Subcutaneous abdominal adipose tissue (tissue), 5 donors: ENCODE results near the gene PTPN22.
A peak's percentile ranks its signal among the peaks of the same experiment; 100 is the strongest.

Source experiments
- H3K27ac ChIP-seq: one replicate; pipeline ENCODE4 v1.7.0; 2013; ENCODE audit warnings: low read depth, mild to moderate bottlenecking, inconsistent platforms, low read length, moderate library complexity
- H3K27me3 ChIP-seq, 5 donors: one replicate each; pipeline ENCODE4 v1.7.0; 2013; ENCODE audit warnings: low read length in 5 of 5, inconsistent platforms in 1 of 5; ENCODE audit not compliant: control insufficient read depth in 5 of 5, insufficient read depth in 4 of 5
- H3K36me3 ChIP-seq, 5 donors: one replicate each; pipeline ENCODE4 v1.7.0; 2013; ENCODE audit warnings: low read length in 5 of 5; ENCODE audit not compliant: control insufficient read depth in 5 of 5, insufficient read depth in 5 of 5
- H3K4me1 ChIP-seq, 5 donors: one replicate each; pipeline ENCODE4 v1.7.0; 2013; ENCODE audit warnings: low read length in 5 of 5, mild to moderate bottlenecking in 3 of 5, moderate library complexity in 1 of 5; ENCODE audit not compliant: control insufficient read depth in 5 of 5, insufficient read depth in 5 of 5
- H3K4me3 ChIP-seq, 5 donors: one replicate each; pipeline ENCODE4 v1.7.0; 2013; ENCODE audit warnings: low read length in 5 of 5, low read depth in 1 of 5
- H3K9ac ChIP-seq, 5 donors: one replicate each; pipeline ENCODE4 v1.7.0; 2013; ENCODE audit warnings: low read length in 5 of 5, mild to moderate bottlenecking in 4 of 5, moderate library complexity in 3 of 5
- H3K9me3 ChIP-seq, 5 donors: one replicate each; pipeline ENCODE4 v1.7.0; 2013; ENCODE audit warnings: low read length in 5 of 5; ENCODE audit not compliant: control insufficient read depth in 5 of 5
- donor health status: healthy.
- donor health status: healthy.
- donor health status: healthy.
- donor health status: healthy.
- donor health status: healthy.

The PTPN22 gene

GRCh38 chr1:113887402-113888175, 16.1 kb upstream of the PTPN22 start, which contains the start of gene BCL2L15:
BCL2L15 (minus strand) TSS chr1:113887581; CDS start chr1:113887375, 206 bp downstream.
- H3K9me3 ChIP-seq = no peaks in the 10 kb centered on the region
- no peaks in the 10 kb centered on the region for H3K27me3 ChIP-seq
- H3K4me3 ChIP-seq = no peak within 1 kb of the TSS
- H3K4me1 ChIP-seq = no peaks in the 10 kb centered on the region
- H3K27ac ChIP-seq = no peak within 1 kb of the TSS
- H3K9ac ChIP-seq = no peak within 1 kb of the TSS
- no peaks in the 10 kb centered on the region for H3K36me3 ChIP-seq

- H3K27me3 ChIP-seq = no peaks in the 10 kb centered on the region
- no peaks in the 10 kb centered on the region for H3K9me3 ChIP-seq
- H3K4me3 ChIP-seq = no peak overlapping the region
- H3K4me1 ChIP-seq = no peaks in the 10 kb centered on the region
- no peak overlapping the region for H3K27ac ChIP-seq
- no peaks in the 10 kb centered on the region for H3K36me3 ChIP-seq
- H3K9ac ChIP-seq = no peak overlapping the region
Observed at GRCh38 chr1:113886417-113887401, 15.2 kb upstream of the PTPN22 start.

- Histone ChIP-seq H3K4me1 (no peaks in the 10 kb centered on the region), H3K4me3 (no peak overlapping the region), H3K36me3 (no peaks in the 10 kb centered on the region), H3K27ac (no peak overlapping the region), H3K9me3 (no peaks in the 10 kb centered on the region), H3K9ac (no peak overlapping the region), H3K27me3 (no peaks in the 10 kb centered on the region)
Observed at GRCh38 chr1:113881661-113882060, 10.1 kb upstream of the PTPN22 start.

GRCh38 chr1:113879739-113880038, 8.2 kb upstream of the PTPN22 start:
- Histone ChIP-seq H3K4me1 (no peaks in the 10 kb centered on the region), H3K27ac (no peak overlapping the region), H3K4me3 (no peak overlapping the region), H3K27me3 (no peaks in the 10 kb centered on the region), H3K9me3 (no peaks in the 10 kb centered on the region), H3K36me3 (no peaks in the 10 kb centered on the region), H3K9ac (no peak overlapping the region)

GRCh38 chr1:113876176-113876575, 4.7 kb upstream of the PTPN22 start:
- H3K9me3 ChIP-seq = no peaks in the 10 kb centered on the region
- H3K36me3 ChIP-seq = no peaks in the 10 kb centered on the region
- no peak overlapping the region for H3K4me3 ChIP-seq
- H3K9ac ChIP-seq = no peak overlapping the region
- peaks cover 0 to 16% (median 9%) of the 10 kb centered on the region in 5 donors for H3K4me1 ChIP-seq
- no peaks in the 10 kb centered on the region for H3K27me3 ChIP-seq
- no peak overlapping the region for H3K27ac ChIP-seq

GRCh38 chr1:113875714-113876113, 4.2 kb upstream of the PTPN22 start:
- Histone ChIP-seq H3K9ac (no peak overlapping the region), H3K9me3 (no peaks in the 10 kb centered on the region), H3K27me3 (no peaks in the 10 kb centered on the region), H3K27ac (no peak overlapping the region), H3K4me3 (no peak overlapping the region), H3K36me3 (no peaks in the 10 kb centered on the region), H3K4me1 (peaks cover 0 to 16% (median 9%) of the 10 kb centered on the region in 5 donors)

GRCh38 chr1:113874012-113874879, 2.7 kb upstream of the PTPN22 start:
- H3K27me3 ChIP-seq = no peaks in the 10 kb centered on the region
- H3K36me3 ChIP-seq = no peaks in the 10 kb centered on the region
- H3K4me3 ChIP-seq = no peak overlapping the region
- H3K4me1 ChIP-seq = peaks cover 0 to 16% (median 9%) of the 10 kb centered on the region in 5 donors
- no peak overlapping the region for H3K27ac ChIP-seq
- H3K9ac ChIP-seq = no peak overlapping the region
- H3K9me3 ChIP-seq = no peaks in the 10 kb centered on the region

- Histone ChIP-seq H3K27ac (peak overlapping the region; percentile 33), H3K4me1 (peaks cover 0 to 16% (median 9%) of the 10 kb centered on the region in 5 donors), H3K36me3 (no peaks in the 10 kb centered on the region), H3K4me3 (peak overlapping the region in 1 of 5 donors; percentile 15), H3K9ac (peak overlapping the region in 1 of 5 donors; percentile 23), H3K9me3 (no peaks in the 10 kb centered on the region), H3K27me3 (no peaks in the 10 kb centered on the region)
Observed at GRCh38 chr1:113872219-113872935, 865 bp upstream of the PTPN22 start.

- H3K4me1 ChIP-seq = peaks cover 0 to 16% (median 9%) of the 10 kb centered on the region in 5 donors
- no peak overlapping the region for H3K27ac ChIP-seq
- H3K4me3 ChIP-seq = no peak overlapping the region
- H3K36me3 ChIP-seq = no peaks in the 10 kb centered on the region
- H3K9ac ChIP-seq = no peak overlapping the region
- H3K27me3 ChIP-seq = no peaks in the 10 kb centered on the region
- no peaks in the 10 kb centered on the region for H3K9me3 ChIP-seq
Observed at GRCh38 chr1:113870778-113871177, 734 bp downstream of the PTPN22 start.
